HepG2 (cell line): ENCODE results near the gene TSPAN12. TPM values are rescaled to one million over a fixed set of nuclear protein-coding genes. Genes with fewer than 3 reads are reported as not detected.

Experiments
- ATAC-seq: fragments of 200-7000 bp; cut with Tn5 transposase; 3 replicates; pipeline ENCODE4 v1.9.1; 2020; ENCODE audit warnings: mild to moderate bottlenecking, moderate library complexity
- BruUV-seq: library from RNA; stranded (reverse); fragments of 400-500 nt; replicated peaks from 2 replicates; lab custom pipeline; 2021; lab: Mats Ljungman, UMichigan
- CTCF ChIA-PET: fragments of 300-600 bp; formaldehyde crosslinking; extraction: SDS; loops from one replicate; lab custom pipeline; 2021; ENCODE audit warnings: low total read pairs, inconsistent platforms, low intra/inter-chr PET ratio; lab: Yijun Ruan, JAX
- POLR2A ChIA-PET: fragments of 350-600 bp; sonication (Branson Sonifier 250); formaldehyde crosslinking; loops from one replicate; lab custom pipeline; 2020; ENCODE audit warnings: antibody characterized with exemption, inconsistent platforms; lab: Yijun Ruan, JAX
- DNase-seq: peaks from one replicate; pipeline ENCODE4 v3.0.0-alpha.2; 2015; ENCODE audit warnings: low spot score
- FAIRE-seq: peaks from 3 replicates; lab custom pipeline; 2011; peaks lifted over from hg19 to GRCh38; lab: Jason Lieb, UNC
- H2AFZ ChIP-seq: one replicate; pipeline ENCODE4 v1.6.1; 2011; ENCODE audit warnings: low read length, inconsistent platforms
- H3K27ac ChIP-seq: fragments of 300-600 bp; 3 replicates; pipeline ENCODE4 v1.8.0; 2011; ENCODE audit warnings: mixed run types, mild to moderate bottlenecking, mixed read lengths, low read length, inconsistent platforms; ENCODE audit not compliant: insufficient read depth; ENCODE audit errors: extremely low read length
- H3K27me3 ChIP-seq, 2 experiments: fragments of 200-600 bp in 1 of 2; 2 replicates in 1 of 2; 3 replicates in 1 of 2; pipeline versions ENCODE4 v1.6.0 to v1.8.0; 2011; ENCODE audit warnings: low read length in 2 of 2, mild to moderate bottlenecking in 2 of 2, moderate library complexity in 2 of 2, inconsistent platforms in 1 of 2; ENCODE audit not compliant: insufficient read depth in 2 of 2, control insufficient read depth in 1 of 2
- H3K36me3 ChIP-seq, 2 experiments: fragments of 200-600 bp in 1 of 2; replicated peaks in 1 of 2; 2 replicates in 1 of 2; 3 replicates in 1 of 2; pipeline versions ENCODE4 v1.5.1 to v1.8.0; 2011; ENCODE audit warnings: low read length in 2 of 2, inconsistent platforms in 1 of 2; ENCODE audit not compliant: insufficient read depth in 2 of 2, control insufficient read depth in 1 of 2
- H3K4me1 ChIP-seq: 2 replicates; pipeline ENCODE4 v1.5.1; 2012; ENCODE audit warnings: low read length, inconsistent platforms; ENCODE audit not compliant: insufficient read depth
- H3K4me2 ChIP-seq: 2 replicates; pipeline ENCODE4 v1.6.0; 2011; ENCODE audit warnings: low read depth, low read length, inconsistent platforms
- H3K4me3 ChIP-seq, 3 experiments: fragments of 200-600 bp in 1 of 3; sonication (generic), shearing (Covaris generic) in 1 of 3; replicated peaks in 1 of 3; 2 replicates each; pipeline ENCODE4 v1.5.1; 2011 to 2016; ENCODE audit warnings: low read length in 3 of 3, inconsistent platforms in 2 of 3, low read depth in 2 of 3, mild to moderate bottlenecking in 2 of 3, control low read depth in 1 of 3, mixed read lengths in 1 of 3; ENCODE audit not compliant: insufficient read depth in 1 of 3
- H3K79me2 ChIP-seq: one replicate; pipeline ENCODE4 v1.6.1; 2011; ENCODE audit warnings: low read length, inconsistent platforms; ENCODE audit not compliant: insufficient read depth
- H3K9ac ChIP-seq: 2 replicates; pipeline ENCODE4 v1.6.0; 2011; ENCODE audit warnings: mild to moderate bottlenecking, low read depth, low read length, inconsistent platforms; ENCODE audit not compliant: insufficient read depth
- H3K9me3 ChIP-seq: 2 replicates; pipeline ENCODE4 v1.5.1; 2012; ENCODE audit warnings: mild to moderate bottlenecking, low read length
- H4K20me1 ChIP-seq: 2 replicates; pipeline ENCODE4 v1.6.0; 2011; ENCODE audit warnings: inconsistent platforms, mild to moderate bottlenecking, low read length, moderate library complexity; ENCODE audit not compliant: insufficient read depth
- BRF2 ChIP-seq: sonication (generic); formaldehyde crosslinking; IDR thresholded peaks from 2 replicates; pipeline ENCODE4 v1.8.1; 2022; ENCODE audit warnings: mild to moderate bottlenecking, missing genetic modification reagents
- CREM ChIP-seq, 2 experiments: sonication (generic) in 1 of 2; formaldehyde crosslinking in 1 of 2; IDR thresholded peaks; 2 replicates each; pipeline versions ENCODE4 v1.4.0 to v1.6.1; 2016 to 2020; ENCODE audit warnings: antibody characterized with exemption in 1 of 2, mild to moderate bottlenecking in 1 of 2, missing genetic modification reagents in 1 of 2
- CTCF ChIP-seq: sonication (generic); formaldehyde crosslinking; IDR thresholded peaks from 2 replicates; pipeline ENCODE4 v1.5.0; 2020; ENCODE audit warnings: mild to moderate bottlenecking, missing genetic modification reagents, moderate library complexity
- FLYWCH1 ChIP-seq: sonication (generic); formaldehyde crosslinking; IDR thresholded peaks from 2 replicates; pipeline ENCODE4 v1.8.1; 2023; ENCODE audit warnings: mild to moderate bottlenecking, missing genetic modification reagents
- ISX ChIP-seq: sonication (generic); formaldehyde crosslinking; conservative IDR thresholded peaks from 2 replicates; pipeline ENCODE4 v1.5.0; 2020; ENCODE audit warnings: missing genetic modification reagents
- KLF12 ChIP-seq: sonication (generic); formaldehyde crosslinking; IDR thresholded peaks from 2 replicates; pipeline ENCODE4 v1.4.0; 2020; ENCODE audit warnings: missing genetic modification reagents, borderline replicate concordance
- PLSCR1 ChIP-seq: sonication (generic); formaldehyde crosslinking; IDR thresholded peaks from 2 replicates; pipeline ENCODE4 v1.5.0; 2020; ENCODE audit warnings: missing genetic modification reagents, mild to moderate bottlenecking, borderline replicate concordance
- RARA ChIP-seq: IDR thresholded peaks from 2 replicates; pipeline ENCODE4 v1.6.1; 2016; ENCODE audit warnings: missing genetic modification reagents, missing compliant biosample characterization
- RFX1 ChIP-seq: fragments of 450-650 bp; IDR thresholded peaks from 2 replicates; pipeline ENCODE4 v1.6.1; 2017
- TEF ChIP-seq: sonication (generic); formaldehyde crosslinking; IDR thresholded peaks from 2 replicates; pipeline ENCODE4 v1.5.0; 2020; ENCODE audit warnings: missing genetic modification reagents
- ZFX ChIP-seq: sonication (generic); formaldehyde crosslinking; IDR thresholded peaks from 2 replicates; pipeline ENCODE4 v1.4.0; 2020; ENCODE audit warnings: mild to moderate bottlenecking, low read depth, missing genetic modification reagents, moderate library complexity
- ZFYVE20 ChIP-seq: sonication (generic); formaldehyde crosslinking; IDR thresholded peaks from 2 replicates; pipeline ENCODE4 v1.8.0; 2023; ENCODE audit warnings: low read depth, mild to moderate bottlenecking, moderate library complexity, missing genetic modification reagents, borderline replicate concordance
- ZNF292 ChIP-seq: sonication (generic); formaldehyde crosslinking; IDR thresholded peaks from 2 replicates; pipeline ENCODE4 v1.8.1; 2022; ENCODE audit warnings: mild to moderate bottlenecking, low read depth, missing genetic modification reagents, borderline replicate concordance
- ZNF333 ChIP-seq: sonication (generic); formaldehyde crosslinking; IDR thresholded peaks from 2 replicates; pipeline ENCODE4 v1.4.0; 2020; ENCODE audit warnings: mild to moderate bottlenecking, missing genetic modification reagents, borderline replicate concordance
- ZNF460 ChIP-seq: sonication (generic); formaldehyde crosslinking; IDR thresholded peaks from 2 replicates; pipeline ENCODE4 v1.5.1; 2020; ENCODE audit warnings: missing genetic modification reagents, mild to moderate bottlenecking, borderline replicate concordance
- WGBS: methylation state at CpG from one replicate; pipeline ENCODE4 v1.1.6; 2017; ENCODE audit warnings: low lambda C conversion rate; 5-methylcytosine and 5-hydroxymethylcytosine counted together
- in situ Hi-C: cut with HindIII; loops from 2 replicates; pipeline ENCODE4 v1.10.0; 2017; ENCODE audit warnings: low pct_unique_long_range_greater_than_20kb; ENCODE audit not compliant: extremely low pct_ligation_motif_present
- intact Hi-C: fragments of 100-400 bp; cut with micrococcal nuclease; formaldehyde crosslinking; loops from one replicate; pipeline ENCODE4 v1.10.0; 2022; ENCODE audit not compliant: unreplicated experiment
- polyA plus RNA-seq, 8 experiments: library from polyadenylated mRNA; depleted of rRNA in 3 of 8; stranded (reverse) in 7 of 8; unstranded in 1 of 8; fragments of >200 nt; fragmentation: Illumina TruSeq in 4 of 8; extraction: Trizol in 4 of 8; gene quantifications; 2 replicates each; pipeline versions ENCODE4 v1.2.1 to v1.2.3, GENCODE V29; 2011 to 2016; ENCODE audit warnings: low read depth in 4 of 8, missing spikeins in 1 of 8, mixed read lengths in 1 of 8; ENCODE audit not compliant: insufficient read depth in 1 of 8
- total RNA-seq, 5 experiments: library from RNA; depleted of rRNA; stranded (reverse); fragments of >200 nt; fragmentation: Illumina TruSeq; extraction: Trizol; gene quantifications; 2 replicates each; pipeline ENCODE4 v1.2.3, GENCODE V29; 2016; ENCODE audit warnings: low read depth in 1 of 5

TSPAN12 gene
- total and polyA plus RNA-seq, 2 of the 13 experiments (the other 11 are each of a cell fraction or from before 2014, with no cell fraction given): 0.48 to 0.95 TPM

GRCh38 chr7:120819861-120820260, 38.1 kb downstream of the TSPAN12 start:
- Histone ChIP-seq H3K9me3 (no peaks in the 10 kb centered on the region), H3K27me3 (no peaks in the 10 kb centered on the region), H3K4me1 (no peaks in the 10 kb centered on the region), H3K4me3 (no peak overlapping the region), H3K4me2 (no peak overlapping the region), H3K9ac (no peak overlapping the region), H3K36me3 (no peaks in the 10 kb centered on the region), H3K27ac (no peak overlapping the region), H2AFZ (no peak overlapping the region), H3K79me2 (no peaks in the 10 kb centered on the region), H4K20me1 (no peaks in the 10 kb centered on the region)
- no peak for DNase-seq
- FAIRE-seq: no peak
- intact Hi-C loops: no loop called here
- in situ Hi-C loops: no loop called here
- ChIA-PET CTCF (no interaction called here), POLR2A (no interaction called here)
- peak; percentile 49; the same call in 1 of the 3 replicates for ATAC-seq
- no peak for TF ChIP-seq TEF
- 0 out of 2 replicates have a peak, but pooled peaks have one; percentile 25 for TF ChIP-seq CTCF
- no peak for TF ChIP-seq RFX1
- TF ChIP-seq, all 625 proteins: peak for 1
- BruUV-seq: no TSS peak

GRCh38 chr7:120817851-120818250, 40.1 kb downstream of the TSPAN12 start:
- ATAC-seq (no peak), FAIRE-seq (no peak), DNase-seq (no peak)
- intact Hi-C loops: no loop called here
- Histone ChIP-seq H3K36me3 (no peaks in the 10 kb centered on the region), H3K4me2 (no peak overlapping the region), H2AFZ (no peak overlapping the region), H3K27me3 (no peaks in the 10 kb centered on the region; a peak in 1 of 5 replicates), H3K4me3 (no peak overlapping the region), H3K9ac (no peak overlapping the region), H3K27ac (no peak overlapping the region), H3K9me3 (no peaks in the 10 kb centered on the region), H4K20me1 (no peaks in the 10 kb centered on the region), H3K4me1 (no peaks in the 10 kb centered on the region), H3K79me2 (no peaks in the 10 kb centered on the region)
- WGBS: 0% methylated on average over 2 of the region's 2 CpGs
- in situ Hi-C loops: no loop called here
- ChIA-PET POLR2A (no interaction called here), CTCF (no interaction called here)
- no TSS peak for BruUV-seq
- no peak for TF ChIP-seq FLYWCH1 (CRISPR knock-in tag)
- no peak for TF ChIP-seq ZNF460 (CRISPR knock-in tag)
- TF ChIP-seq CREM (IDR thresholded peaks at IDR 0.05): no peak
- no peak for TF ChIP-seq CREM (CRISPR knock-in tag; IDR thresholded peaks at IDR 0.05)
- no peak for TF ChIP-seq ZFYVE20 (CRISPR knock-in tag)
- no peak for TF ChIP-seq KLF12
- no peak for TF ChIP-seq ZNF292 (CRISPR knock-in tag)
- TF ChIP-seq RARA (CRISPR knock-in tag): no peak
- no peak for TF ChIP-seq ZFX (CRISPR knock-in tag)
- TF ChIP-seq PLSCR1: no peak
- no peak for TF ChIP-seq ZNF333 (CRISPR knock-in tag)
- no peak for TF ChIP-seq BRF2 (CRISPR knock-in tag)
- no peak for TF ChIP-seq ISX (CRISPR knock-in tag)
